Neural crest cell (in vitro differentiated cells): Measurements from ENCODE around the gene RRN3. TPM values are rescaled to one million over a fixed set of nuclear protein-coding genes. Genes with fewer than 3 reads are reported as not detected.
A peak's percentile ranks its signal among the peaks of the same experiment; 100 is the strongest.
"Not testable (repeated sequence)": the region's sequence is repeated elsewhere in the genome, so short reads cannot be mapped to it uniquely, and the experiment has no call there.

Experiments used
- DNase-seq: peaks from one replicate; pipeline ENCODE4 v3.0.0; 2021; ENCODE audit warnings: low read depth, mixed read lengths, low spot score
- H3K27ac Mint-ChIP-seq: one replicate; pipeline ENCODE4 v1.8.0; 2021; ENCODE audit warnings: mild to moderate bottlenecking, mixed read lengths; ENCODE audit not compliant: unreplicated experiment
- H3K27me3 Mint-ChIP-seq: 2 replicates; pipeline ENCODE4 v1.8.0; 2021; ENCODE audit warnings: low read depth, mild to moderate bottlenecking, mixed read lengths
- H3K36me3 Mint-ChIP-seq: 2 replicates; pipeline ENCODE4 v1.8.0; 2021; ENCODE audit warnings: low read depth, mild to moderate bottlenecking, mixed read lengths
- H3K4me1 Mint-ChIP-seq: 2 replicates; pipeline ENCODE4 v1.8.0; 2021; ENCODE audit warnings: mixed read lengths
- H3K4me3 Mint-ChIP-seq: one replicate; pipeline ENCODE4 v1.8.0; 2021; ENCODE audit warnings: mild to moderate bottlenecking, mixed read lengths
- H3K9me3 Mint-ChIP-seq: 2 replicates; pipeline ENCODE4 v1.8.0; 2021; ENCODE audit warnings: mixed read lengths
- CTCF ChIP-seq: fragments of 200-600 bp; sonication (generic); conservative IDR thresholded peaks from 2 replicates; pipeline ENCODE4 v1.5.0; 2021; ENCODE audit warnings: antibody characterized with exemption, mild to moderate bottlenecking
- long read RNA-seq: library from polyadenylated mRNA; unstranded; transcript quantifications from one replicate; pipeline ENCODE4 v2.0.0, GENCODE V29; 2020
- total RNA-seq: library from RNA; stranded (reverse); gene quantifications from 2 replicates; pipeline ENCODE4 v1.2.1, GENCODE V29; 2021

Gene RRN3
- total RNA-seq, result 30.7 and 31.8 TPM in 2 replicates
- long read RNA-seq, transcript RRN3-203 (17 exons, 2,198 nt), result minor isoform, 21 of 107 reads
- long read RNA-seq, transcript RRN3-201 (18 exons, 3,762 nt), result major isoform, 68 of 107 reads
- long read RNA-seq, partial matches to known transcripts, result 8 of 107 reads
- long read RNA-seq, other reads (novel, unspliced or antisense), result 10 of 107 reads

- H3K4me1 Mint-ChIP-seq, result peaks cover 20% of the 10 kb centered on the region
- DNase-seq, result peak; percentile 83
- H3K36me3 Mint-ChIP-seq, H3K27me3 Mint-ChIP-seq, H3K9me3 Mint-ChIP-seq: not testable (repeated sequence)
- H3K4me3 Mint-ChIP-seq, result peak within 1 kb of the TSS; percentile 99
- H3K27ac Mint-ChIP-seq, result peak within 1 kb of the TSS; percentile 99
Measured at GRCh38 chr16:15093955-15094827, at the start of gene RRN3. Gene RRN3, minus strand, starts transcription at chr16:15094272. Its CDS starts 39 bp downstream, at chr16:15094233.

GRCh38 chr16:15143601-15144091, 49.6 kb upstream of the RRN3 start:
- H3K4me1 Mint-ChIP-seq, result peaks cover 13% of the 10 kb centered on the region
- DNase-seq, H3K27ac Mint-ChIP-seq, H3K9me3 Mint-ChIP-seq, H3K27me3 Mint-ChIP-seq, H3K36me3 Mint-ChIP-seq, H3K4me3 Mint-ChIP-seq: not testable (repeated sequence)

GRCh38 chr16:15142891-15143600, 49.0 kb upstream of the RRN3 start:
- DNase-seq, H3K36me3 Mint-ChIP-seq, H3K9me3 Mint-ChIP-seq, H3K27ac Mint-ChIP-seq, H3K27me3 Mint-ChIP-seq, H3K4me3 Mint-ChIP-seq: not testable (repeated sequence)
- peaks cover 13% of the 10 kb centered on the region for H3K4me1 Mint-ChIP-seq

GRCh38 chr16:15142107-15142890, 48.2 kb upstream of the RRN3 start:
- not testable (repeated sequence) for H3K27me3 Mint-ChIP-seq, H3K27ac Mint-ChIP-seq, H3K9me3 Mint-ChIP-seq, H3K4me3 Mint-ChIP-seq, DNase-seq, H3K36me3 Mint-ChIP-seq
- H3K4me1 Mint-ChIP-seq, result peaks cover 11% of the 10 kb centered on the region

GRCh38 chr16:15141586-15141985, 47.5 kb upstream of the RRN3 start:
- peaks cover 8% of the 10 kb centered on the region for H3K4me1 Mint-ChIP-seq
- no peaks in the 10 kb centered on the region for H3K27me3 Mint-ChIP-seq
- H3K36me3 Mint-ChIP-seq, result no peaks in the 10 kb centered on the region
- no peak overlapping the region for H3K4me3 Mint-ChIP-seq
- TF ChIP-seq CTCF, result no peak
- no peak overlapping the region for H3K27ac Mint-ChIP-seq
- no peak for DNase-seq
- H3K9me3 Mint-ChIP-seq, result no peaks in the 10 kb centered on the region

GRCh38 chr16:15140444-15141365, 46.6 kb upstream of the RRN3 start:
- DNase-seq, H3K4me3 Mint-ChIP-seq, H3K4me1 Mint-ChIP-seq, H3K36me3 Mint-ChIP-seq, H3K27me3 Mint-ChIP-seq, H3K9me3 Mint-ChIP-seq, H3K27ac Mint-ChIP-seq: not testable (repeated sequence)

- not testable (repeated sequence) for DNase-seq, H3K27me3 Mint-ChIP-seq, H3K36me3 Mint-ChIP-seq, H3K27ac Mint-ChIP-seq, H3K4me1 Mint-ChIP-seq, H3K4me3 Mint-ChIP-seq, H3K9me3 Mint-ChIP-seq
Measured at GRCh38 chr16:15137514-15137913, 43.4 kb upstream of the RRN3 start.

GRCh38 chr16:15135483-15136360, 41.6 kb upstream of the RRN3 start:
- H3K27me3 Mint-ChIP-seq, DNase-seq, H3K9me3 Mint-ChIP-seq, H3K36me3 Mint-ChIP-seq, H3K4me1 Mint-ChIP-seq, H3K4me3 Mint-ChIP-seq, H3K27ac Mint-ChIP-seq: not testable (repeated sequence)

- H3K27ac Mint-ChIP-seq, H3K4me1 Mint-ChIP-seq, H3K27me3 Mint-ChIP-seq, H3K4me3 Mint-ChIP-seq, H3K36me3 Mint-ChIP-seq, DNase-seq, H3K9me3 Mint-ChIP-seq: not testable (repeated sequence)
Measured at GRCh38 chr16:15134752-15135482, 40.8 kb upstream of the RRN3 start.

GRCh38 chr16:15133554-15133953, 39.5 kb upstream of the RRN3 start:
- H3K9me3 Mint-ChIP-seq, H3K27me3 Mint-ChIP-seq, H3K4me1 Mint-ChIP-seq, H3K4me3 Mint-ChIP-seq, H3K36me3 Mint-ChIP-seq, DNase-seq, H3K27ac Mint-ChIP-seq: not testable (repeated sequence)
